Thyroid gland (tissue), 4 donors: ENCODE results near the gene ANKRD39.

Source experiments
- POLR2A ChIP-seq, 2 donors: fragments of 450-650 bp; IDR thresholded peaks; one replicate each; pipeline ENCODE4 v1.6.1; 2017; ENCODE audit warnings: antibody characterized with exemption in 2 of 2, mild to moderate bottlenecking in 2 of 2, moderate library complexity in 1 of 2
- TF ChIP-seq, protein P1 (sequence below), 6 experiments: fragments of 200-600 bp in 3 of 6; fragments of 450-650 bp in 3 of 6; sonication (generic) in 3 of 6; IDR thresholded peaks; one replicate each; pipeline ENCODE4 v1.5.1; 2016 to 2019; ENCODE audit warnings: antibody characterized with exemption in 6 of 6, mild to moderate bottlenecking in 2 of 6, inconsistent platforms in 1 of 6, moderate library complexity in 1 of 6

DNA sequence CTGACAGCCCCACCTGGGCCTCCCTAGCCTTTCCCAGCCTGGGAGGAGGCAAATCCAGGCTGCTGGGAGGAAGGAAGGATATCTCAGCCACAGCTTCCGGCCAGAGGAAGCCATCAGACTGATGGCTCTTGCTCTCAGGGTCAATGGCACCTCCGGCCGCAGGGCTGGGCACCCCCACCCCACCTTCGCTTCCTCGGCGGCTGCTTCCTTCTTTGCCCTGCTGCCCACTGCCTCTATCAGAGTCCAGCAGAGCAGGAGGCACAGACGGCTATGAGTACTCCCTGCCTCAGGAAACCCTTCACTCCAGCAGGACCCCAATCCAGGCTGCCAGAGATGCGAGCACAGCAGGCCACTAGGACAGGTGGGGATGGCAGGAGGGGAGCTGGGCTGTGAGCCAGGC lies 8.8 kb upstream of the ANKRD39 start:
- TF ChIP-seq, protein P1, sequence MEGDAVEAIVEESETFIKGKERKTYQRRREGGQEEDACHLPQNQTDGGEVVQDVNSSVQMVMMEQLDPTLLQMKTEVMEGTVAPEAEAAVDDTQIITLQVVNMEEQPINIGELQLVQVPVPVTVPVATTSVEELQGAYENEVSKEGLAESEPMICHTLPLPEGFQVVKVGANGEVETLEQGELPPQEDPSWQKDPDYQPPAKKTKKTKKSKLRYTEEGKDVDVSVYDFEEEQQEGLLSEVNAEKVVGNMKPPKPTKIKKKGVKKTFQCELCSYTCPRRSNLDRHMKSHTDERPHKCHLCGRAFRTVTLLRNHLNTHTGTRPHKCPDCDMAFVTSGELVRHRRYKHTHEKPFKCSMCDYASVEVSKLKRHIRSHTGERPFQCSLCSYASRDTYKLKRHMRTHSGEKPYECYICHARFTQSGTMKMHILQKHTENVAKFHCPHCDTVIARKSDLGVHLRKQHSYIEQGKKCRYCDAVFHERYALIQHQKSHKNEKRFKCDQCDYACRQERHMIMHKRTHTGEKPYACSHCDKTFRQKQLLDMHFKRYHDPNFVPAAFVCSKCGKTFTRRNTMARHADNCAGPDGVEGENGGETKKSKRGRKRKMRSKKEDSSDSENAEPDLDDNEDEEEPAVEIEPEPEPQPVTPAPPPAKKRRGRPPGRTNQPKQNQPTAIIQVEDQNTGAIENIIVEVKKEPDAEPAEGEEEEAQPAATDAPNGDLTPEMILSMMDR (IDR thresholded peaks at IDR 0.05): no peak
- TF ChIP-seq POLR2A (IDR thresholded peaks at IDR 0.05): no peak
